HCT116 (cell line): Measurements from ENCODE around the gene DYRK1B. TPM values are rescaled to one million over a fixed set of nuclear protein-coding genes. Genes with fewer than 3 reads are reported as not detected.
"Not testable (repeated sequence)": the region's sequence is repeated elsewhere in the genome, so short reads cannot be mapped to it uniquely, and the experiment has no call there.

Experiments used
- ATAC-seq: fragments of 200-7000 bp; cut with Tn5 transposase; 2 replicates; pipeline ENCODE4 v1.9.1; 2020; ENCODE audit warnings: mild to moderate bottlenecking, moderate library complexity
- BruUV-seq: library from RNA; stranded (reverse); fragments of 400-500 nt; replicated peaks from 2 replicates; lab custom pipeline; 2021; lab: Mats Ljungman, UMichigan
- CTCF ChIA-PET: fragments of 300-600 bp; sonication (Branson Sonifier 250); formaldehyde crosslinking; loops from one replicate; lab custom pipeline; 2021; ENCODE audit warnings: antibody characterized with exemption; lab: Charles Lee
- POLR2A ChIA-PET: fragments of 300-600, 350-600 bp; sonication (Branson Sonifier 250); formaldehyde crosslinking; loops from one replicate; lab custom pipeline; 2021; ENCODE audit warnings: antibody characterized with exemption; lab: Charles Lee
- RAD21 ChIA-PET, 2 experiments: fragments of 300-600 bp; sonication (Branson Sonifier 250); formaldehyde crosslinking; loops; one replicate each; lab custom pipeline; 2023; ENCODE audit warnings: low total read pairs in 2 of 2; ENCODE audit not compliant: uncharacterized antibody in 2 of 2, unreplicated experiment in 2 of 2, low non-redundant PET in 1 of 2; lab: Charles Lee
- DNase-seq: peaks from one replicate; pipeline ENCODE4 v3.0.0-alpha.2; 2010; ENCODE audit warnings: low read depth, low spot score
- H2AFZ ChIP-seq: fragments of 200-600 bp; shearing (Covaris generic), sonication (generic); 2 replicates; pipeline ENCODE4 v1.6.1; 2017; ENCODE audit warnings: low read depth, mixed run types, mixed read lengths, antibody characterized with exemption, low read length; ENCODE audit not compliant: poor library complexity, severe bottlenecking
- H3K27ac ChIP-seq: 2 replicates; pipeline ENCODE4 v1.5.1; 2012; ENCODE audit warnings: low read depth, low read length
- H3K27me3 ChIP-seq: fragments of 200-600 bp; sonication (generic); 2 replicates; pipeline ENCODE4 v1.6.1; 2016; ENCODE audit warnings: mixed run types, low read length, mixed read lengths; ENCODE audit not compliant: insufficient read depth
- H3K36me3 ChIP-seq, 2 experiments: fragments of 200-500 bp in 1 of 2; fragments of 200-600 bp in 1 of 2; sonication (Bioruptor generic) in 1 of 2; sonication (generic) in 1 of 2; 2 replicates each; pipeline versions ENCODE4 v1.5.1 to v1.6.1; 2014 to 2016; ENCODE audit warnings: low read length in 2 of 2, inconsistent platforms in 1 of 2, mixed read lengths in 1 of 2, mixed run types in 1 of 2; ENCODE audit not compliant: insufficient read depth in 2 of 2, control insufficient read depth in 1 of 2
- H3K4me1 ChIP-seq, 2 experiments: fragments of 200-600 bp in 1 of 2; sonication (generic) in 1 of 2; 2 replicates each; pipeline versions ENCODE4 v1.5.1 to v1.6.1; 2012 to 2017; ENCODE audit warnings: low read length in 2 of 2, inconsistent platforms in 1 of 2, mild to moderate bottlenecking in 1 of 2, mixed read lengths in 1 of 2, mixed run types in 1 of 2, moderate library complexity in 1 of 2; ENCODE audit not compliant: insufficient read depth in 2 of 2, control insufficient read depth in 1 of 2
- H3K4me2 ChIP-seq: fragments of 200-600 bp; sonication (generic); 2 replicates; pipeline ENCODE4 v1.6.1; 2017; ENCODE audit warnings: mixed run types, low read length, mixed read lengths
- H3K4me3 ChIP-seq, 2 experiments: fragments of 200-600 bp in 1 of 2; sonication (generic) in 1 of 2; replicated peaks in 1 of 2; 2 replicates each; pipeline ENCODE4 v1.5.1; 2011 to 2016; ENCODE audit warnings: low read length in 2 of 2, control low read depth in 1 of 2, low read depth in 1 of 2, mild to moderate bottlenecking in 1 of 2, mixed read lengths in 1 of 2, mixed run types in 1 of 2
- H3K79me2 ChIP-seq: fragments of 200-600 bp; sonication (generic); 2 replicates; pipeline ENCODE4 v1.6.1; 2017; ENCODE audit warnings: mild to moderate bottlenecking, mixed run types, low read length, moderate library complexity, mixed read lengths; ENCODE audit not compliant: insufficient read depth
- H3K9ac ChIP-seq: fragments of 200-600 bp; sonication (generic); 2 replicates; pipeline ENCODE4 v1.6.1; 2016; ENCODE audit warnings: low read length, mixed read lengths
- H3K9me2 ChIP-seq: fragments of 200-600 bp; sonication (generic), shearing (Covaris generic); 2 replicates; pipeline ENCODE4 v1.6.1; 2017; ENCODE audit warnings: mixed run types, mild to moderate bottlenecking, moderate library complexity; ENCODE audit not compliant: insufficient read depth
- H3K9me3 ChIP-seq, 2 experiments: fragments of 200-500 bp in 1 of 2; fragments of 200-600 bp in 1 of 2; sonication (Bioruptor generic) in 1 of 2; sonication (generic) in 1 of 2; 2 replicates each; pipeline ENCODE4 v1.6.1; 2014 to 2017; ENCODE audit warnings: low read length in 2 of 2, mixed read lengths in 2 of 2, inconsistent platforms in 1 of 2, low read depth in 1 of 2, mild to moderate bottlenecking in 1 of 2, mixed run types in 1 of 2, moderate library complexity in 1 of 2; ENCODE audit not compliant: control insufficient read depth in 1 of 2, insufficient read depth in 1 of 2
- H4K20me1 ChIP-seq: fragments of 200-600 bp; sonication (generic), shearing (Covaris generic); 2 replicates; pipeline ENCODE4 v1.6.1; 2017; ENCODE audit warnings: mixed run types, mild to moderate bottlenecking, moderate library complexity; ENCODE audit not compliant: insufficient read depth
- CTCF ChIP-seq, 3 experiments: fragments of 200-600 bp in 1 of 3; sonication (generic) in 1 of 3; IDR thresholded peaks in 2 of 3; conservative IDR thresholded peaks in 1 of 3; 2 replicates each; pipeline ENCODE4 v1.5.1; 2012 to 2017; ENCODE audit warnings: low read depth in 2 of 3, low read length in 2 of 3, antibody characterized with exemption in 1 of 3, borderline replicate concordance in 1 of 3, control low read depth in 1 of 3, mild to moderate bottlenecking in 1 of 3, mixed read lengths in 1 of 3, mixed run types in 1 of 3, moderate library complexity in 1 of 3; ENCODE audit not compliant: insufficient read depth in 1 of 3
- EGR1 ChIP-seq: IDR thresholded peaks from 2 replicates; pipeline ENCODE4 v1.6.1; 2012; ENCODE audit warnings: low read depth
- RAD21 ChIP-seq: IDR thresholded peaks from 2 replicates; pipeline ENCODE4 v1.6.1; 2012; ENCODE audit warnings: low read depth, mild to moderate bottlenecking
- intact Hi-C: fragments of 100-400 bp; cut with micrococcal nuclease; formaldehyde crosslinking; loops from 2 replicates; pipeline ENCODE4 v1.10.0; 2022
- total RNA-seq: library from RNA; stranded (reverse); gene quantifications from one replicate; pipeline ENCODE4 v1.2.1, GENCODE V29; 2021; ENCODE audit not compliant: unreplicated experiment

Gene DYRK1B
- total RNA-seq, 1 experiment from 2014 or later, result 7.3 TPM

- H3K4me3 ChIP-seq, H3K9me3 ChIP-seq, H3K4me2 ChIP-seq, H3K9me2 ChIP-seq, BruUV-seq, POLR2A ChIA-PET, H3K27ac ChIP-seq, intact Hi-C loops, H3K36me3 ChIP-seq, H3K27me3 ChIP-seq, H3K9ac ChIP-seq, H4K20me1 ChIP-seq, H3K79me2 ChIP-seq, H2AFZ ChIP-seq, H3K4me1 ChIP-seq, CTCF ChIA-PET, RAD21 ChIA-PET: not testable (repeated sequence)
- TF ChIP-seq RAD21 (peak; percentile 53; the same call in 1 of the 2 replicates), EGR1 (peak; percentile 30; the same call in 1 of the 2 replicates), CTCF (IDR thresholded peaks at IDR 0.05 in 2 of 3, conservative IDR thresholded peaks at IDR 0.05 in 1 of 3; ENCODE audit: borderline replicate concordance in 1 of 3, insufficient read depth in 1 of 3, low read depth in 2 of 3, low read length in 2 of 3) (peak; percentile 46 to 67 (median 57); a peak in 5 of 6 replicates)
- ATAC-seq (peak; percentile 95), DNase-seq (peak; percentile 37)
These were observed 47.6 kb upstream of the DYRK1B start for GRCh38 chr19:39881495-39882110.

- H3K9me2 ChIP-seq, CTCF ChIA-PET, H3K4me2 ChIP-seq, H3K27ac ChIP-seq, BruUV-seq, DNase-seq, H3K4me1 ChIP-seq, H3K36me3 ChIP-seq, H3K9ac ChIP-seq, RAD21 ChIA-PET, ATAC-seq, H3K27me3 ChIP-seq, H2AFZ ChIP-seq, H3K9me3 ChIP-seq, POLR2A ChIA-PET, intact Hi-C loops, H3K4me3 ChIP-seq, H4K20me1 ChIP-seq, H3K79me2 ChIP-seq: not testable (repeated sequence)
These were observed 46.3 kb upstream of the DYRK1B start for GRCh38 chr19:39880241-39880640.

- intact Hi-C loops, POLR2A ChIA-PET, H3K36me3 ChIP-seq, ATAC-seq, H3K4me2 ChIP-seq, RAD21 ChIA-PET, H3K4me3 ChIP-seq, H3K79me2 ChIP-seq, H2AFZ ChIP-seq, H3K4me1 ChIP-seq, H3K9me3 ChIP-seq, BruUV-seq, H3K27ac ChIP-seq, DNase-seq, H3K9ac ChIP-seq, H3K27me3 ChIP-seq, CTCF ChIA-PET, H4K20me1 ChIP-seq, H3K9me2 ChIP-seq: not testable (repeated sequence)
These were observed 45.8 kb upstream of the DYRK1B start for GRCh38 chr19:39879796-39880195.

- CTCF ChIA-PET, H3K4me2 ChIP-seq, H3K36me3 ChIP-seq, H3K9me2 ChIP-seq, H3K27ac ChIP-seq, intact Hi-C loops, ATAC-seq, DNase-seq, H3K4me3 ChIP-seq, RAD21 ChIA-PET, H4K20me1 ChIP-seq, H3K27me3 ChIP-seq, POLR2A ChIA-PET, H3K79me2 ChIP-seq, BruUV-seq, H2AFZ ChIP-seq, H3K4me1 ChIP-seq, H3K9ac ChIP-seq, H3K9me3 ChIP-seq: not testable (repeated sequence)
These were observed 44.9 kb upstream of the DYRK1B start for GRCh38 chr19:39878866-39879265.
